ENCODE results near the gene COL8A2. TPM values are rescaled to one million over a fixed set of nuclear protein-coding genes. Genes with fewer than 3 reads are reported as not detected.

The COL8A2 gene
- total RNA-seq, 1 donor from 2014 or later, result 10.1 TPM

DNA sequence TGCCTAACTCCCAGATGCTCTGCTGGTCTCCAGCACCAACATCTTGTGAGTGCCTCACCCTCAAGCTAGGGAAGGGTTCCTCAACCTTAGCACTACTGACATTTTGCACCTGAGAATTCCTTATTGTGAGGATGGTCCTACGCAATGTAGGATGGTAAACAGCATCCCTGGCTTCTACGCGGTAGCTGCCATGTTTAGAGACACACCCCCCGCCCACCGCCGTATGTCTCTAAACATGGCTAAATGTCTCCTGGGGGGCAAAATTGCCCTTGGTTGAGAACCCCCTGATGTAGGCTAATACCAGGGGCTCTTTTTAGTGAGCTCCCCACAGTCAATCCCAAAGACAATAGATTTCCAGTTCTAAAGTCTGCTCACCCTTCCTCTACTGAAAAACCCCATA, 28.5 kb upstream of the COL8A2 start:
- no peak for DNase-seq (ENCODE audit: extremely low spot score, unreplicated experiment)
- Mint-ChIP-seq H3K4me3 (ENCODE audit: unreplicated experiment) (no peak overlapping the region), H3K4me1 (ENCODE audit: unreplicated experiment) (peaks cover 61% of the 10 kb centered on the region), H3K36me3 (ENCODE audit: unreplicated experiment) (no peaks in the 10 kb centered on the region), H3K27me3 (ENCODE audit: unreplicated experiment) (no peaks in the 10 kb centered on the region), H3K27ac (ENCODE audit: unreplicated experiment) (peak overlapping the region; percentile 66), H3K9me3 (ENCODE audit: unreplicated experiment) (no peaks in the 10 kb centered on the region)
- TF ChIP-seq, protein P1, sequence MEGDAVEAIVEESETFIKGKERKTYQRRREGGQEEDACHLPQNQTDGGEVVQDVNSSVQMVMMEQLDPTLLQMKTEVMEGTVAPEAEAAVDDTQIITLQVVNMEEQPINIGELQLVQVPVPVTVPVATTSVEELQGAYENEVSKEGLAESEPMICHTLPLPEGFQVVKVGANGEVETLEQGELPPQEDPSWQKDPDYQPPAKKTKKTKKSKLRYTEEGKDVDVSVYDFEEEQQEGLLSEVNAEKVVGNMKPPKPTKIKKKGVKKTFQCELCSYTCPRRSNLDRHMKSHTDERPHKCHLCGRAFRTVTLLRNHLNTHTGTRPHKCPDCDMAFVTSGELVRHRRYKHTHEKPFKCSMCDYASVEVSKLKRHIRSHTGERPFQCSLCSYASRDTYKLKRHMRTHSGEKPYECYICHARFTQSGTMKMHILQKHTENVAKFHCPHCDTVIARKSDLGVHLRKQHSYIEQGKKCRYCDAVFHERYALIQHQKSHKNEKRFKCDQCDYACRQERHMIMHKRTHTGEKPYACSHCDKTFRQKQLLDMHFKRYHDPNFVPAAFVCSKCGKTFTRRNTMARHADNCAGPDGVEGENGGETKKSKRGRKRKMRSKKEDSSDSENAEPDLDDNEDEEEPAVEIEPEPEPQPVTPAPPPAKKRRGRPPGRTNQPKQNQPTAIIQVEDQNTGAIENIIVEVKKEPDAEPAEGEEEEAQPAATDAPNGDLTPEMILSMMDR (IDR thresholded peaks at IDR 0.05), result no peak

DNA sequence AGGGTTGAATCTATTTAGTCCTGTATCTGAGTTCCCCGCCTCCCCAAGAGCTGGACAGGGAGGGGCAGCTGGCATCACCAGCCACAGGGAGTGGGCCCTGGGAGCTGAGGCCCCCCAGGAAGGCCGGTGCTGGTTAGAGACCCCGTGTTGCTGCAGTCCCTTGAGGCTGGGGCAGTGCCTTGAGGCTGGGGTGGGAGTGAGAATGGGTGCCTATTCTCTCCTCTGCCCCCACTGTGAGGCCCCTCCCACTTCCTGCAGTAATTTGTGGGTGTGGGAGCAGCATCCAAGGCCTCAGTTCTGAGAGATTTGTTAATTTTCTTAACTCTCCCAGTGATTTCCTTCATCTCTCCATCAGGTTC, 26.8 kb upstream of the COL8A2 start:
- peaks cover 55% of the 10 kb centered on the region for H3K4me1 Mint-ChIP-seq (ENCODE audit: unreplicated experiment)
- H3K9me3 Mint-ChIP-seq (ENCODE audit: unreplicated experiment), result no peaks in the 10 kb centered on the region
- H3K27me3 Mint-ChIP-seq (ENCODE audit: unreplicated experiment), result no peaks in the 10 kb centered on the region
- no peak for DNase-seq (ENCODE audit: extremely low spot score, unreplicated experiment)
- TF ChIP-seq, protein P1 (IDR thresholded peaks at IDR 0.05), result no peak
- peak overlapping the region; percentile 35 for H3K4me3 Mint-ChIP-seq (ENCODE audit: unreplicated experiment)
- peak overlapping the region; percentile 99 for H3K27ac Mint-ChIP-seq (ENCODE audit: unreplicated experiment)
- peaks cover 2% of the 10 kb centered on the region for H3K36me3 Mint-ChIP-seq (ENCODE audit: unreplicated experiment)

DNA sequence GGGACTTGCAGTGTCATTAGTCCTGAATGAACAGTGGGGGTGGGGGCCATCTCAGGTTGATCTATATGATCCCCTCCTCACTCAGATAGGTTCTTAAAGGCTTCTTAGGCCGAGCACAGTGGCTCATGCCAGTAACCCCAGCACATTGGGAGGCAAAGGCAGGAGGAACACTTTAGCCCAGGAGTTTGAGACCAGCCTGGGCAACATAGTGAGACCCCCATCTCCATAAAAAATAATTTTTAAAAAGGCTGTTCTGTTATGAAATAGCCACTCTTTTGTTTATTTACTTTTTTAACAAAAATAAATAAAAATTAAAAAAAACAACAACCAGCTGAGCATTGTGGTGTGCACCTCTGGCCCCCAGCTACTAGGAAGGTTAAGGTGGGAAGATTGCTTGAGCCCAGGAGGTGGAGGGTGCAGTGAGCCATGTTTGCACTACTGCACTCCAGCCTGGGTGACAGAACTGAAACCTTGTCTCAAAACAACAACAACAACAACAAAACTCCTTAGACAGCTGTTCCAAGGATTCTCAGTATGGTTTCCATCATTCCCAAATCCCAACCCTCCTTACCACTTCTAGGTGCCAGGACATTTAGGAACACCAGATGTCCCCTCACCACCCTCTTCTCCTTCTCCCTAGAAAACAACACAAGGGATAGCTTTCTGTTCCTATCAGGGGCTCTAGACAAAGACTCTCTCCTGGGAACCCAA, 26.3 kb upstream of the COL8A2 start:
- DNase-seq (ENCODE audit: extremely low spot score, unreplicated experiment), result no peak
- Mint-ChIP-seq H3K27ac (ENCODE audit: unreplicated experiment) (peak overlapping the region; percentile 99), H3K9me3 (ENCODE audit: unreplicated experiment) (no peaks in the 10 kb centered on the region), H3K4me3 (ENCODE audit: unreplicated experiment) (peak overlapping the region; percentile 45), H3K27me3 (ENCODE audit: unreplicated experiment) (no peaks in the 10 kb centered on the region), H3K4me1 (ENCODE audit: unreplicated experiment) (peaks cover 55% of the 10 kb centered on the region), H3K36me3 (ENCODE audit: unreplicated experiment) (peaks cover 2% of the 10 kb centered on the region)
- TF ChIP-seq, protein P1 (IDR thresholded peaks at IDR 0.05), result no peak

DNA sequence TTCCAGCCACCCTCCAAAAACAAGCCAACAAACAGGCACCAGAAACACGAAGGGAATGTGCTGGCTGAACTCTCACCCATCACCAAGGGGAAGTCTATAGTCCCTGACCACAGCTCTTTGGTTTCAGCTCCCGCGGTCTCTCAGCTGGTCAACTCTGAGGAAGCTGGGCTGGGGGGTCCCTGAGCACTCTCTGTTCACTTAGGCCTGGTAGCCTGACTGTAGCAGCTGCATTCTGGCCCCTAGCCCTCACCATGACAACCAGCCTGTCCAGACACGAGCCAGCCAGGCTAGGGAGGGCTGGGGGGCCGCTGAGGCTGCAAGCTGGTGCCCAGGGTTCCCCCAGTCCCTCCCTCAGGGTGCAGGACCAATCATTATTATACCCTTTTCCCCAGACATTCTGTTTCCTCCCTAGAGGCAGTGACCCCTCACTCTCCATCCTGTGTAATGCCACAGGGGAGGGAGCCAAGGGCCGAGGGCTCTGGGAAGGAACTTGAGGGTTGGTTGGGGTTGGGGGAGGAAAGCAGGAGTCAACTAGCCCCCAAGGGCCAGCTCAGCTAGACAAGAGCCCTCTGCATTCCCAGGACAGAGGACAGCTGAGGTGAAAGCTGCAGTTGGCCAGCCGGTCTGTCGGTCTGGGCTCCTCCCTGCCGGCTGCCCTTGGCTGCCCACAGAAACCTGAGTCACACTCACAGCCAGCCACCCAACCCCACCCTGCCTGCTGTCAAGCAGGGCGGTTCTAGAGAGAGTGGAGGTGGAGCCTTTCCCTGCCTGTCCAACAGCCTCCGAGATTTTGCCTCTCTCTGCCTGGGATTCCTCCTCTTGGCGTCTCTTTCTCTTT, 25.5 kb upstream of the COL8A2 start:
- Mint-ChIP-seq H3K4me3 (ENCODE audit: unreplicated experiment) (peak overlapping the region; percentile 96), H3K27me3 (ENCODE audit: unreplicated experiment) (no peaks in the 10 kb centered on the region), H3K36me3 (ENCODE audit: unreplicated experiment) (peaks cover 2% of the 10 kb centered on the region), H3K4me1 (ENCODE audit: unreplicated experiment) (peaks cover 55% of the 10 kb centered on the region), H3K27ac (ENCODE audit: unreplicated experiment) (peak overlapping the region; percentile 99), H3K9me3 (ENCODE audit: unreplicated experiment) (no peaks in the 10 kb centered on the region)
- TF ChIP-seq, protein P1 (IDR thresholded peaks at IDR 0.05), result no peak
- DNase-seq (ENCODE audit: extremely low spot score, unreplicated experiment), result peak; percentile 97

DNA sequence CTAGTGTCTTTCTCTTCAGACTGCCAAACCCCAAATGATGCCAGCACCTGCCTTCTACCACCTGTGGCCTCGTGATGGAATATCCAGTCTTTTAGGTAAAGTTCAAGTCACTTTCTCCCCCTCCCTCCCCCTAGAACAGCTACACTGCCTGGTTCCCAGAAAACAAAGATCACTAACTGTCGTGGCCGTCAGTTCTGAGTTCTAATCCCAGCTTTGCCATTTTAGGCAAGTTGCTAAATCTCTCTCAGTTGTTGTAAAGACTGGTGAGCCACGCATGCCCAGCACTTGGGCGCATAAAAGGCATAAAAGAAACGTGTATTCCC, 24.9 kb upstream of the COL8A2 start:
- Mint-ChIP-seq H3K27me3 (ENCODE audit: unreplicated experiment) (no peaks in the 10 kb centered on the region), H3K4me1 (ENCODE audit: unreplicated experiment) (peaks cover 50% of the 10 kb centered on the region), H3K9me3 (ENCODE audit: unreplicated experiment) (no peaks in the 10 kb centered on the region), H3K27ac (ENCODE audit: unreplicated experiment) (peak overlapping the region; percentile 99), H3K4me3 (ENCODE audit: unreplicated experiment) (peak overlapping the region; percentile 96), H3K36me3 (ENCODE audit: unreplicated experiment) (peaks cover 2% of the 10 kb centered on the region)
- no peak for DNase-seq (ENCODE audit: extremely low spot score, unreplicated experiment)
- TF ChIP-seq, protein P1 (IDR thresholded peaks at IDR 0.05), result no peak
